ENCODE results near the gene SMAD1.
"Not testable (repeated sequence)": the region's sequence is repeated elsewhere in the genome, so short reads cannot be mapped to it uniquely, and the experiment has no call there.

The SMAD1 gene

GRCh38 chr4:145587088-145587754, 105.6 kb downstream of the SMAD1 start:
- intact Hi-C loops (cut with DNase I; ENCODE audit: low total_unique reads) = no loop called here
- H3K4me3 ChIP-seq = no peak overlapping the region
- no peak overlapping the region for H3K27ac ChIP-seq
- DNase-seq = no peak
- H3K27me3 ChIP-seq = no peaks in the 10 kb centered on the region
- no peak for TF ChIP-seq CTCF (IDR thresholded peaks at IDR 0.05)
- no peaks in the 10 kb centered on the region for H3K4me1 ChIP-seq
- H3K9me3 ChIP-seq = no peaks in the 10 kb centered on the region
- H3K36me3 ChIP-seq = no peaks in the 10 kb centered on the region

GRCh38 chr4:145589381-145589780, 107.7 kb downstream of the SMAD1 start:
- DNase-seq; H3K27me3 ChIP-seq; H3K36me3 ChIP-seq; H3K27ac ChIP-seq; H3K4me1 ChIP-seq; H3K4me3 ChIP-seq; H3K9me3 ChIP-seq; intact Hi-C loops (cut with DNase I; ENCODE audit: low total_unique reads): not testable (repeated sequence)

- Histone ChIP-seq H3K4me3 (no peak overlapping the region), H3K27me3 (no peaks in the 10 kb centered on the region), H3K27ac (no peak overlapping the region), H3K4me1 (no peaks in the 10 kb centered on the region), H3K36me3 (no peaks in the 10 kb centered on the region), H3K9me3 (no peaks in the 10 kb centered on the region)
- DNase-seq = no peak
- intact Hi-C loops (cut with DNase I; ENCODE audit: low total_unique reads) = no loop called here
- TF ChIP-seq CTCF (IDR thresholded peaks at IDR 0.05) = no peak
Observed at GRCh38 chr4:145589916-145590702, 108.5 kb downstream of the SMAD1 start.

- Histone ChIP-seq H3K27ac (no peak overlapping the region), H3K4me1 (no peaks in the 10 kb centered on the region), H3K9me3 (peaks cover 0 to 4% (median 0%) of the 10 kb centered on the region in 3 donors), H3K4me3 (no peak overlapping the region), H3K27me3 (no peaks in the 10 kb centered on the region), H3K36me3 (no peaks in the 10 kb centered on the region)
- TF ChIP-seq CTCF (IDR thresholded peaks at IDR 0.05) = no peak
- no peak for DNase-seq
- intact Hi-C loops (cut with DNase I; ENCODE audit: low total_unique reads) = no loop called here
Observed at GRCh38 chr4:145602129-145602760, 120.6 kb downstream of the SMAD1 start.

GRCh38 chr4:145605941-145606340, 124.3 kb downstream of the SMAD1 start:
- Histone ChIP-seq H3K27ac (no peak overlapping the region), H3K4me1 (no peaks in the 10 kb centered on the region), H3K27me3 (no peaks in the 10 kb centered on the region), H3K36me3 (no peaks in the 10 kb centered on the region), H3K9me3 (peaks cover 0 to 4% (median 0%) of the 10 kb centered on the region in 3 donors), H3K4me3 (no peak overlapping the region)
- TF ChIP-seq CTCF (IDR thresholded peaks at IDR 0.05) = no peak
- DNase-seq = no peak
- intact Hi-C loops (cut with DNase I; ENCODE audit: low total_unique reads) = no loop called here

Data from tibial artery (tissue), 4 donors.